Measurements from ENCODE around the gene RAP1A.

RAP1A gene

DNA sequence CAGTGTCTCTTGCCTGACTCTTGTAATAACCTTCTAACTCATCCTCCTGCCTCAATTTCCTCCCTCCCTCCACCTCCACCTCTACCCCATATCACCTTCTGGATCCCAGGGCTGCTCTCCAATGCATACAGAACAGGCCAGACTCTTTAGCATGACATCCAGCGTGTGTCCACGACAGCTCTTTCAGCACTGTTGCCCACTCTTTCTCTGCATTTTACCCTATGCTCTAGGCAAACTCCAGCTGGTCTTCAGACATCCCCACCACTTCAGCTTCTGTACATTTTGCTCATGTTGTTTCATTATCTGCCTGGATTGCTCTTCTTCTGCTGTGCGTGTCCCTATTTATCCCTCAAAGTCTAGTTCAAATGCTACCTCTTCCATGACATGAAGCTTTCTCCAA is 114.8 kb downstream of the RAP1A start:
- Histone ChIP-seq H3K36me3 (ENCODE audit: low read depth) (no peaks in the 10 kb centered on the region), H3K4me3 (ENCODE audit: severe bottlenecking) (no peak overlapping the region), H3K4me1 (ENCODE audit: insufficient read depth, poor library complexity, severe bottlenecking) (no peaks in the 10 kb centered on the region), H3K27me3 (ENCODE audit: insufficient read depth, poor library complexity, severe bottlenecking) (no peaks in the 10 kb centered on the region), H3K27ac (ENCODE audit: poor library complexity, severe bottlenecking) (no peak overlapping the region), H3K9me3 (ENCODE audit: severe bottlenecking) (no peaks in the 10 kb centered on the region)
- TF ChIP-seq, protein P1, sequence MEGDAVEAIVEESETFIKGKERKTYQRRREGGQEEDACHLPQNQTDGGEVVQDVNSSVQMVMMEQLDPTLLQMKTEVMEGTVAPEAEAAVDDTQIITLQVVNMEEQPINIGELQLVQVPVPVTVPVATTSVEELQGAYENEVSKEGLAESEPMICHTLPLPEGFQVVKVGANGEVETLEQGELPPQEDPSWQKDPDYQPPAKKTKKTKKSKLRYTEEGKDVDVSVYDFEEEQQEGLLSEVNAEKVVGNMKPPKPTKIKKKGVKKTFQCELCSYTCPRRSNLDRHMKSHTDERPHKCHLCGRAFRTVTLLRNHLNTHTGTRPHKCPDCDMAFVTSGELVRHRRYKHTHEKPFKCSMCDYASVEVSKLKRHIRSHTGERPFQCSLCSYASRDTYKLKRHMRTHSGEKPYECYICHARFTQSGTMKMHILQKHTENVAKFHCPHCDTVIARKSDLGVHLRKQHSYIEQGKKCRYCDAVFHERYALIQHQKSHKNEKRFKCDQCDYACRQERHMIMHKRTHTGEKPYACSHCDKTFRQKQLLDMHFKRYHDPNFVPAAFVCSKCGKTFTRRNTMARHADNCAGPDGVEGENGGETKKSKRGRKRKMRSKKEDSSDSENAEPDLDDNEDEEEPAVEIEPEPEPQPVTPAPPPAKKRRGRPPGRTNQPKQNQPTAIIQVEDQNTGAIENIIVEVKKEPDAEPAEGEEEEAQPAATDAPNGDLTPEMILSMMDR (IDR thresholded peaks at IDR 0.05; ENCODE audit: poor library complexity, severe bottlenecking): no peak
- no peak for DNase-seq (ENCODE audit: low spot score)
- no peak for ATAC-seq (ENCODE audit: low read depth)

DNA sequence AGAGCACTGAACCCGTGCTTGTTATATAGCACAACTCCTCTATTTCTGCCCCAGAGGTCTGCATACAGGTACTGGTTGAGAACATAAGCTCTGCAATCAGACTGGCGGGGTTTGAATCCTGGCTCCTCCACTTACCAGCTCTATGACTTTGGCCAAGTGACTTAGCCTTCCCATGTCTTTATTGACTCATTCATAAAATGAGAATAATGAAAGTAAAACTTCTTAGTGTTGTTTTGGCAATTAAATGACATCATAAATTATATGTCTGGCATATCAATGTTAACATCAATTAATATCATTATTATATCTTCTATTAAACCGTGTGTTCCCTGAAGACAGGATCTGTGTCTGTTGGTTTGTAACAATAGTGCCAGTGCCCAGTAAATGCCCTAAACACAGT is 115.3 kb downstream of the RAP1A start:
- no peaks in the 10 kb centered on the region for H3K36me3 ChIP-seq (ENCODE audit: low read depth)
- H3K4me3 ChIP-seq (ENCODE audit: severe bottlenecking): no peak overlapping the region
- no peak overlapping the region for H3K27ac ChIP-seq (ENCODE audit: poor library complexity, severe bottlenecking)
- H3K27me3 ChIP-seq (ENCODE audit: insufficient read depth, poor library complexity, severe bottlenecking): no peaks in the 10 kb centered on the region
- ATAC-seq (ENCODE audit: low read depth) (no peak), DNase-seq (ENCODE audit: low spot score) (no peak)
- no peaks in the 10 kb centered on the region for H3K4me1 ChIP-seq (ENCODE audit: insufficient read depth, poor library complexity, severe bottlenecking)
- TF ChIP-seq, protein P1 (IDR thresholded peaks at IDR 0.05; ENCODE audit: poor library complexity, severe bottlenecking): no peak
- no peaks in the 10 kb centered on the region for H3K9me3 ChIP-seq (ENCODE audit: severe bottlenecking)

DNA sequence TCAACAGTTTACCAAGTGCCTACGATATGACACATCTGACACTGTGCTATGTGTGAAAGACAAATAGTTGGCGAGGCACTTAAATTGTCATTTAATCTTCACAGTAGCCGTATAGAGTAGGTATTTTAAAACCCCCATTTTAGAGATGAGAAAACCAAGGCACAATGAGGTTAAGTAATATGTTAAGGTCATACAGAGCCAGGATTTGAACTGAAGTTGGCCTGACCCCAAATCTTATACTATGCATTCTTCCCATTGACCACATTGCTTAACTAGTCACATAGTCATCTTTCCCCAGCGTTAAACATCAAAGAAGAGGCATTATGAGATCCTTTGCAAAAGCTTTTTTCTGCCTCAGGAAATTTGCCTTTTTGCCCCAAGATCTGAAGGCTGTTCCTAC is 115.7 kb downstream of the RAP1A start:
- H3K27ac ChIP-seq (ENCODE audit: poor library complexity, severe bottlenecking): no peak overlapping the region

DNA sequence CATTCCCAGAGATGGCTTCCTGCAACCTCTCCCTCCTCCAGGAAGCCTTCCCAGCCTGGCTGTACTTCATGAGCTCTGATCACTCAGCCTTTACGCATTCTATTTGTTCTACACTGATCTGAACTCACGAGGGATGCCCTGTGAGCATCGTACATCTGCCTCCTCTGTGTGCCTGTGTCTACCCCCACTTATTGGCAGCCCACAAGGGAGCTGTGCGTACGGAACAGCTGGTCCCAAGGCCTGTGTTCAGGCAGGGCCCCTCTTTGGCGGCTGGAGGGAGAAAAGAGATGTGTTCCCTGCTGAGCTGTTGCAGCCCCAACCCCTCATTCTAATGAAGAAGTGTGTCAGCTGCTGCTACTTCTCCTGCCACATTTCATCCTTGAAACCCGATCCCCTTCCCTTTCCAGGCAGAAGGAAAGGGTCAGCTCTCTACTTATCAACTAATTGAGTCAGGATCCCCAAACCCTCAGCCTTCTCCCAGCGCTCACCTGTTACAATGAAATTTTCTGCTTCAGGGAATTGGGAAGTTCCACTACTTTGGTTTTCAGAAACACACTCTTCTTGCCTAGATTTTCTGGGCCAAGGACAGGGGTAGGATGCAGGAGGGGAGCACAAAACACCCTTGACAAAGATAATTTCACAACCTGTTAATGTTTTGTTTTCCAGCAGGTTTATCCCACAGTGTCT is 116.4 kb downstream of the RAP1A start:
- H3K27me3 ChIP-seq (ENCODE audit: insufficient read depth, poor library complexity, severe bottlenecking): peaks cover 7% of the 10 kb centered on the region
- H3K4me3 ChIP-seq (ENCODE audit: severe bottlenecking): no peak overlapping the region
- H3K27ac ChIP-seq (ENCODE audit: poor library complexity, severe bottlenecking): no peak overlapping the region
- no peaks in the 10 kb centered on the region for H3K36me3 ChIP-seq (ENCODE audit: low read depth)
- TF ChIP-seq, protein P1 (IDR thresholded peaks at IDR 0.05; ENCODE audit: poor library complexity, severe bottlenecking): no peak
- H3K9me3 ChIP-seq (ENCODE audit: severe bottlenecking): no peaks in the 10 kb centered on the region
- DNase-seq (ENCODE audit: low spot score) (no peak), ATAC-seq (ENCODE audit: low read depth) (no peak)
- no peaks in the 10 kb centered on the region for H3K4me1 ChIP-seq (ENCODE audit: insufficient read depth, poor library complexity, severe bottlenecking)

More for the DNA sequence above, 115.7 kb downstream of the RAP1A start:
- DNase-seq (ENCODE audit: low spot score) (no peak), ATAC-seq (ENCODE audit: low read depth) (no peak)
- no peaks in the 10 kb centered on the region for H3K9me3 ChIP-seq (ENCODE audit: severe bottlenecking)
- no peak overlapping the region for H3K4me3 ChIP-seq (ENCODE audit: severe bottlenecking)
- H3K27me3 ChIP-seq (ENCODE audit: insufficient read depth, poor library complexity, severe bottlenecking): peaks cover 2% of the 10 kb centered on the region
- no peaks in the 10 kb centered on the region for H3K36me3 ChIP-seq (ENCODE audit: low read depth)
- no peaks in the 10 kb centered on the region for H3K4me1 ChIP-seq (ENCODE audit: insufficient read depth, poor library complexity, severe bottlenecking)
- TF ChIP-seq, protein P1 (IDR thresholded peaks at IDR 0.05; ENCODE audit: poor library complexity, severe bottlenecking): no peak

DNA sequence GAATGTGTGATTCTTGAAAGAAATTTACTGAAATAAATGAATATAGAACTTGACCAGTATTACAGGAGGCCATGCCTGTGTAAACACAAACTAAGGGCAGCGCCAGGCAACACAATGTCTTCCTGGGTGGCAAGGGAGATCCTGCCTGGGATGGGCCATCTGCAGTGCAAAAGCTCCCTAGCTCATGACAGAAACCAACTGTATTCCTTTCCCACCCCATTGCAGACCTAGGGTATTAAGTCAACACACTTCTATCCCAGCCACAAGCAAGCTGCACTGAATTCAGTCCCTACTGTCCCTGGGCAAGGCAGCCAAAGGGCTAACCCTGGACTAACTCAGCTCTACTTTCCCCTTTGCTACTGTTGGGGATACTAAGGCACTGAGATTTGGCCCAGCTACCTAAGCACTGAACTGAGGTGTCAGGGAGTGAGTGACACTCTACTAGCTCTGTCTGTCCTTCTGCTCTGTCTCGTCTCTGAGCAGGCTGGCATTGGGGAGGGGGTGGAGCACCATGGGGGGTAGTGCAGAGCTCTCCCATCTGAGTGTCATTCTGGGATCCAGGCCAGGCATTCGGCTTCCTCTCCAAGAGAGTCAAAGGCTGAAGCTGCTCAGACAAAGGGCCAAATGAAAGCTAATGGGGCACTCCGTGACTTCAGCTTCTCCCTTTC is 117.1 kb downstream of the RAP1A start:
- H3K4me3 ChIP-seq (ENCODE audit: severe bottlenecking): no peak overlapping the region
- ATAC-seq (ENCODE audit: low read depth): no peak
- no peaks in the 10 kb centered on the region for H3K36me3 ChIP-seq (ENCODE audit: low read depth)
- H3K4me1 ChIP-seq (ENCODE audit: insufficient read depth, poor library complexity, severe bottlenecking): no peaks in the 10 kb centered on the region
- DNase-seq (ENCODE audit: low spot score): no peak
- H3K27ac ChIP-seq (ENCODE audit: poor library complexity, severe bottlenecking): no peak overlapping the region
- TF ChIP-seq, protein P1 (IDR thresholded peaks at IDR 0.05; ENCODE audit: poor library complexity, severe bottlenecking): no peak
- H3K9me3 ChIP-seq (ENCODE audit: severe bottlenecking): no peaks in the 10 kb centered on the region
- peaks cover 7% of the 10 kb centered on the region for H3K27me3 ChIP-seq (ENCODE audit: insufficient read depth, poor library complexity, severe bottlenecking)

Data from RWPE2 (cell line).